Neural progenitor cell (in vitro differentiated cells): Measurements from ENCODE around the gene SHQ1. TPM values are rescaled to one million over a fixed set of nuclear protein-coding genes. Genes with fewer than 3 reads are reported as not detected.

Source experiments
- DNase-seq: peaks from one replicate; pipeline ENCODE4 v3.0.0-alpha.2; 2016; ENCODE audit warnings: low spot score
- H2AFZ ChIP-seq: fragments of 200-600 bp; sonication (generic); replicated peaks from 2 replicates; pipeline ENCODE4 v1.6.1; 2016; ENCODE audit warnings: antibody characterized with exemption
- H3F3A ChIP-seq: fragments of 200-600 bp; sonication (generic); 2 replicates; pipeline ENCODE4 v1.6.1; 2016; ENCODE audit warnings: antibody characterized with exemption, low read depth
- H3K27ac ChIP-seq: fragments of 200-600 bp; sonication (generic); 2 replicates; pipeline ENCODE4 v1.5.1; 2016; ENCODE audit warnings: mild to moderate bottlenecking
- H3K27me3 ChIP-seq: fragments of 200-600 bp; sonication (generic); 2 replicates; pipeline ENCODE4 v1.6.1; 2016; ENCODE audit warnings: mild to moderate bottlenecking, moderate library complexity
- H3K36me3 ChIP-seq: fragments of 200-600 bp; sonication (generic); 2 replicates; pipeline ENCODE4 v1.5.1; 2016
- H3K4me1 ChIP-seq: fragments of 200-600 bp; sonication (generic); 2 replicates; pipeline ENCODE4 v1.6.1; 2016; ENCODE audit warnings: mixed run types
- H3K4me2 ChIP-seq: fragments of 200-600 bp; sonication (generic); 2 replicates; pipeline ENCODE4 v1.6.1; 2016
- H3K4me3 ChIP-seq: fragments of 200-600 bp; sonication (generic); 2 replicates; pipeline ENCODE4 v1.5.1; 2016
- H3K79me2 ChIP-seq: fragments of 200-600 bp; sonication (generic); 2 replicates; pipeline ENCODE4 v1.6.1; 2016; ENCODE audit warnings: low read depth
- H3K9ac ChIP-seq: fragments of 200-600 bp; sonication (generic); 2 replicates; pipeline ENCODE4 v1.6.1; 2016
- H3K9me3 ChIP-seq: fragments of 200-600 bp; sonication (generic); 2 replicates; pipeline ENCODE4 v1.5.1; 2016; ENCODE audit warnings: low read depth
- H4K20me1 ChIP-seq: fragments of 200-600 bp; sonication (generic); 2 replicates; pipeline ENCODE4 v1.6.1; 2016; ENCODE audit warnings: low read depth
- H3K27ac Mint-ChIP-seq: 3 replicates; pipeline ENCODE4 v1.8.0; 2021; ENCODE audit warnings: mixed read lengths
- H3K27me3 Mint-ChIP-seq: 2 replicates; pipeline ENCODE4 v1.8.0; 2022; ENCODE audit warnings: low read depth, mild to moderate bottlenecking, inconsistent platforms, moderate library complexity, mixed read lengths; ENCODE audit not compliant: insufficient read depth
- H3K36me3 Mint-ChIP-seq: 3 replicates; pipeline ENCODE4 v1.8.0; 2021; ENCODE audit warnings: mixed read lengths
- H3K4me1 Mint-ChIP-seq: 3 replicates; pipeline ENCODE4 v1.8.0; 2021; ENCODE audit warnings: mixed read lengths
- H3K4me3 Mint-ChIP-seq: 3 replicates; pipeline ENCODE4 v1.8.0; 2021; ENCODE audit warnings: mild to moderate bottlenecking, moderate library complexity, mixed read lengths
- H3K9me3 Mint-ChIP-seq: 3 replicates; pipeline ENCODE4 v1.8.0; 2020; ENCODE audit warnings: mixed read lengths
- EZH2 ChIP-seq: fragments of 200-600 bp; sonication (generic); IDR thresholded peaks from 2 replicates; pipeline ENCODE4 v1.6.1; 2017; ENCODE audit warnings: antibody characterized with exemption, mild to moderate bottlenecking, moderate library complexity
- EZH2phosphoT487 ChIP-seq: fragments of 200-600 bp; sonication (generic); IDR thresholded peaks from 2 replicates; pipeline ENCODE4 v1.6.1; 2017; ENCODE audit warnings: antibody characterized with exemption
- total RNA-seq: library from RNA; depleted of rRNA; stranded (reverse); fragments of >200 nt; gene quantifications from 2 replicates; pipeline ENCODE4 v1.2.3, GENCODE V29; 2015; ENCODE audit warnings: low replicate concordance
- TF ChIP-seq, protein P1 (sequence below): fragments of 200-600 bp; sonication (generic); IDR thresholded peaks from 2 replicates; pipeline ENCODE4 v1.5.1; 2017; ENCODE audit warnings: antibody characterized with exemption, mild to moderate bottlenecking

The SHQ1 gene
- total RNA-seq, 1 donor from 2014 or later = 21.3 TPM

GRCh38 chr3:72839057-72839456, 9.2 kb downstream of the SHQ1 start:
- no peak for DNase-seq
- no peaks in the 10 kb centered on the region for H3K4me1 ChIP-seq
- no peak overlapping the region for H3K4me3 ChIP-seq
- Mint-ChIP-seq H3K9me3 (no peaks in the 10 kb centered on the region), H3K27me3 (no peaks in the 10 kb centered on the region), H3K4me3 (no peak overlapping the region), H3K36me3 (peaks cover 16% of the 10 kb centered on the region), H3K27ac (no peak overlapping the region), H3K4me1 (no peaks in the 10 kb centered on the region)
- H4K20me1 ChIP-seq = no peaks in the 10 kb centered on the region
- H3K79me2 ChIP-seq = no peaks in the 10 kb centered on the region
- H3K27me3 ChIP-seq = no peaks in the 10 kb centered on the region
- peaks cover 6% of the 10 kb centered on the region for H3K36me3 ChIP-seq
- no peaks in the 10 kb centered on the region for H3F3A ChIP-seq
- H3K9me3 ChIP-seq = no peaks in the 10 kb centered on the region
- H3K27ac ChIP-seq = no peak overlapping the region
- H2AFZ ChIP-seq = no peak overlapping the region
- no peak overlapping the region for H3K4me2 ChIP-seq
- TF ChIP-seq EZH2 (no peak), EZH2phosphoT487 (no peak)
- TF ChIP-seq, protein P1, sequence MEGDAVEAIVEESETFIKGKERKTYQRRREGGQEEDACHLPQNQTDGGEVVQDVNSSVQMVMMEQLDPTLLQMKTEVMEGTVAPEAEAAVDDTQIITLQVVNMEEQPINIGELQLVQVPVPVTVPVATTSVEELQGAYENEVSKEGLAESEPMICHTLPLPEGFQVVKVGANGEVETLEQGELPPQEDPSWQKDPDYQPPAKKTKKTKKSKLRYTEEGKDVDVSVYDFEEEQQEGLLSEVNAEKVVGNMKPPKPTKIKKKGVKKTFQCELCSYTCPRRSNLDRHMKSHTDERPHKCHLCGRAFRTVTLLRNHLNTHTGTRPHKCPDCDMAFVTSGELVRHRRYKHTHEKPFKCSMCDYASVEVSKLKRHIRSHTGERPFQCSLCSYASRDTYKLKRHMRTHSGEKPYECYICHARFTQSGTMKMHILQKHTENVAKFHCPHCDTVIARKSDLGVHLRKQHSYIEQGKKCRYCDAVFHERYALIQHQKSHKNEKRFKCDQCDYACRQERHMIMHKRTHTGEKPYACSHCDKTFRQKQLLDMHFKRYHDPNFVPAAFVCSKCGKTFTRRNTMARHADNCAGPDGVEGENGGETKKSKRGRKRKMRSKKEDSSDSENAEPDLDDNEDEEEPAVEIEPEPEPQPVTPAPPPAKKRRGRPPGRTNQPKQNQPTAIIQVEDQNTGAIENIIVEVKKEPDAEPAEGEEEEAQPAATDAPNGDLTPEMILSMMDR = no peak
- H3K9ac ChIP-seq = no peak overlapping the region

GRCh38 chr3:72836923-72837322, 11.3 kb downstream of the SHQ1 start:
- H3K27ac ChIP-seq = no peak overlapping the region
- H3F3A ChIP-seq = no peaks in the 10 kb centered on the region
- no peaks in the 10 kb centered on the region for H3K9me3 ChIP-seq
- Mint-ChIP-seq H3K27me3 (no peaks in the 10 kb centered on the region), H3K36me3 (peaks cover 14% of the 10 kb centered on the region), H3K27ac (no peak overlapping the region), H3K9me3 (no peaks in the 10 kb centered on the region), H3K4me3 (no peak overlapping the region), H3K4me1 (no peaks in the 10 kb centered on the region)
- no peaks in the 10 kb centered on the region for H3K27me3 ChIP-seq
- H3K79me2 ChIP-seq = no peaks in the 10 kb centered on the region
- no peak overlapping the region for H3K4me3 ChIP-seq
- no peaks in the 10 kb centered on the region for H3K4me1 ChIP-seq
- no peak overlapping the region for H3K4me2 ChIP-seq
- H2AFZ ChIP-seq = no peak overlapping the region
- no peaks in the 10 kb centered on the region for H4K20me1 ChIP-seq
- peaks cover 6% of the 10 kb centered on the region for H3K36me3 ChIP-seq
- DNase-seq = no peak
- no peak overlapping the region for H3K9ac ChIP-seq
- TF ChIP-seq EZH2 (no peak), EZH2phosphoT487 (no peak)
- TF ChIP-seq, protein P1 = no peak

DNA sequence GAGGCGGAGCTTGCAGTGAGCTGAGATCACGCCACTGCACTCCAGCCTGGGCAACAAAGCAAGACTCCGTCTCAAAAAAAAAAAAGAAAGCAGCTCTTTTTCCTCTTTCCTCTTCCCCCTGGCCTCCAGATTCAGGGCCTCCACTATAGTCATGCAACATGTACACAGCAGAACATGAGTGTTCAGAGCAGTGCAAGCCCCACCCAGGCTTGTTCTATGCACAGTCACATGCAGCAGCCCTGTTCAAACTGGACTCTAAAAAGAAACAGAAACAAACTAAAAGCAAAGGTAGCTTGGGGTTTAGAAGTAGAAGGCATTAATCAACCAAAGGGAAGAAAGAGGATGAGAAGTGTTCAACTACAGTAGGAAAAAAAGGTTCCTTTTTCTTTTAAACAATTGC, 11.8 kb downstream of the SHQ1 start:
- no peaks in the 10 kb centered on the region for H3K27me3 Mint-ChIP-seq
- Histone ChIP-seq H3K36me3 (peaks cover 6% of the 10 kb centered on the region), H3K9me3 (no peaks in the 10 kb centered on the region), H3K27me3 (no peaks in the 10 kb centered on the region), H3K27ac (no peak overlapping the region), H3K79me2 (no peaks in the 10 kb centered on the region), H4K20me1 (no peaks in the 10 kb centered on the region), H3F3A (no peaks in the 10 kb centered on the region), H3K4me2 (no peak overlapping the region), H3K9ac (no peak overlapping the region), H2AFZ (no peak overlapping the region), H3K4me3 (no peak overlapping the region), H3K4me1 (no peaks in the 10 kb centered on the region)
- no peak overlapping the region for H3K27ac Mint-ChIP-seq
- H3K9me3 Mint-ChIP-seq = no peaks in the 10 kb centered on the region
- no peak overlapping the region for H3K4me3 Mint-ChIP-seq
- H3K36me3 Mint-ChIP-seq = peaks cover 11% of the 10 kb centered on the region
- DNase-seq = no peak
- TF ChIP-seq EZH2phosphoT487 (no peak), EZH2 (no peak)
- TF ChIP-seq, protein P1 = no peak
- no peaks in the 10 kb centered on the region for H3K4me1 Mint-ChIP-seq
